ES-I3 (cell line): ENCODE results near the gene R3HDM1.

ENCODE experiments used
- H3K36me3 ChIP-seq: 2 replicates; pipeline ENCODE4 v1.6.1; 2013; ENCODE audit warnings: mild to moderate bottlenecking, low read length, control low read depth, moderate library complexity; ENCODE audit not compliant: insufficient read depth
- H3K4me1 ChIP-seq: 2 replicates; pipeline ENCODE4 v1.6.1; 2013; ENCODE audit warnings: mild to moderate bottlenecking, control low read depth, low read length; ENCODE audit not compliant: insufficient read depth
- H3K9ac ChIP-seq: 2 replicates; pipeline ENCODE4 v1.6.1; 2013; ENCODE audit warnings: low read depth, mild to moderate bottlenecking, low read length, moderate library complexity
- H3K9me3 ChIP-seq: 2 replicates; pipeline ENCODE4 v1.6.1; 2013; ENCODE audit warnings: mild to moderate bottlenecking, low read length, moderate library complexity; ENCODE audit not compliant: control insufficient read depth, insufficient read depth

The R3HDM1 gene

DNA sequence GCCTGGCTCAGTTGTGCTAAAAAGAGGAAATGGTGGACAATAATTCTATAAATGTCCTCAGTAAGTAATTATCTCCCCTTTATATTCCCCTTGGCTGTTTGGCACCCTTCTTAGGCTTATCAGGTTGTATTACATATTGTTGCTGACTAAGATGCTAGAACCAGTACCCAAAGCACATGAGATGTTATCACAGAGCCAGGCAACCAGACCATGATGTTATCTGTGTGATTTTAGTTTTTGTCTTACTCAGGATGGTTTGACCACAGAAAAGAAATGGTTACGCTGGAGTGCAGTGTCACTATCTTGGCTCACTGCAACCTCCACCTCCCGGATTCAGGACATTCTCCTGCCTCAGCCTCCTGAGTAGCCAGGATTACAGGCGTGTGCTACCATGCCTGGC is 15.2 kb downstream of the R3HDM1 start:
- Histone ChIP-seq H3K4me1 (no peaks in the 10 kb centered on the region), H3K9ac (no peak overlapping the region), H3K9me3 (no peaks in the 10 kb centered on the region), H3K36me3 (no peaks in the 10 kb centered on the region)

DNA sequence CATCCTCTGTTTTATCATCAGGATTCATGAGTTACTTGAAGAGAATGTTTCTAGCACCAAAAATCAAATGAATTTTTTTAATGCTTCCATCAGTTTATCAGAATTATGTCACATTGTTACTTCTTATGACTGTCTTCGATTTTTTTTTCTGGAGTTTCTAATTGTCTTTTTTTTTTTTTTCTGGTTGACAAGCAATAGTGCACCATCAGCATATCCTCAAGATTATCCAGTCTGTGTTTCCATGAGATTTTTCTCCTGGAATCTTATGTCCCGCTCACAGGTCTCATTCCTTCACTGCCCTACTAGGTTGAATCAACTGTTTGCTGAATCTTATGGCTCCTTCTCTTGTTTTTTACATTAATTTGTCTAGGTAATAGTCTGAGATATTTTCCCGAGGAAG is 16.0 kb downstream of the R3HDM1 start:
- H3K36me3 ChIP-seq, result no peaks in the 10 kb centered on the region
- H3K9me3 ChIP-seq, result no peaks in the 10 kb centered on the region
- no peaks in the 10 kb centered on the region for H3K4me1 ChIP-seq
- H3K9ac ChIP-seq, result no peak overlapping the region

DNA sequence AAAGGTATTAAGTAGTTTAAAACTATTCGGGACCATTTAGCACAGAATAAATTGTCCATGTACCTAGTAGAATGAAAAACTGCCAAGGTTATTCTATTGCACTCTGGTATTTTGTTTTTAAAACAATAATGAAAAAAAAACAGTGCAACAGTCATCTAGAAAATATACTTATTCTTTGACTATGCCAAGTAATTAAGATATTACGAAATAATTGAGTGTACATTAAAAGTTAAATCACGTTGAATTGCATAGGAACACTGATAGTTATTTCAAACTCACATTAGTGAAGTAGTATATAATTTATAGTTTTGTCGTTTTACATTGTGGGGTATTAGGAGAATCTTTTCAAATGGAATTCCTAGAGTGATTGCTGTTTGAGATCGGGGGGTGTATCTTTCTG is 20.1 kb downstream of the R3HDM1 start:
- Histone ChIP-seq H3K9ac (no peak overlapping the region), H3K36me3 (no peaks in the 10 kb centered on the region), H3K9me3 (no peaks in the 10 kb centered on the region), H3K4me1 (no peaks in the 10 kb centered on the region)

DNA sequence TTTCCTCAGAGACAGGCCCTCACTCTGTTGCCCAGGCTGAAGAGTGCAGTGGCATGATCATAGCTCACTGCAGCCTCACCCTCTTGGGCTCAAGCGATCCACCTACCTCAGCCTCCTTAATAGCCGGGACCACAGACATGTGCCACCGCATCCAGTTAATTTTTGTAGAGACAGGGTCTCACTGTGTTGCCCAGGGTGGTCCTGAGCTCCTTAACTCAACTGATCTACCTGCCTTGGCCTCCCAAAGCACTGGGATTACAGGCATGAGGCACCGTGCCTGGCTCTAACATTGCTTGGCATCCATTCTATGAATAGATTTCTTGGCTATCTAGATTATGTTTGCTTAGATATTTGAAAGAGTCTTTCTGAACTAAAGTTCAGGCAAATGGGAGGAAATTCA is 21.6 kb downstream of the R3HDM1 start:
- no peak overlapping the region for H3K9ac ChIP-seq

DNA sequence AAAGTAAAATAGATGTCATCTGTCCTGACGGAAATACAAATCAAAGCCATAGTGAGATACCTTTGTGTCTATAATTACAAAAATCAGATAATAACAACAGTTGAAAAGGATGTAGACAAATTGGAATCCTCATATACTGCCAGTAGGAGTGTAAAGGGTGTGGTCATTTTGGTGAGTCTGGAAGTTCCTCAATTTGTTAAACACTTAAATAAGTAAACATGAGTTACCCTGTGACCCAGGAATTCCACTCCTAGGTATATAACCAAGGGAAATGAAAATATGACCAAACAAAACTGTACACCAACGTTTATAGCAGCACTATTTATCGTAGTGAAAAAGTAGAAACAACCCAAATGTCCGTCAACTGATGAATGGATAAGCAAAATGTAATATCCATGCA is 24.0 kb downstream of the R3HDM1 start:
- H3K9me3 ChIP-seq, result no peaks in the 10 kb centered on the region
- H3K4me1 ChIP-seq, result no peaks in the 10 kb centered on the region
- no peak overlapping the region for H3K9ac ChIP-seq
- no peaks in the 10 kb centered on the region for H3K36me3 ChIP-seq

More for the DNA sequence above, 21.6 kb downstream of the R3HDM1 start:
- no peaks in the 10 kb centered on the region for H3K36me3 ChIP-seq
- H3K9me3 ChIP-seq, result no peaks in the 10 kb centered on the region
- no peaks in the 10 kb centered on the region for H3K4me1 ChIP-seq

DNA sequence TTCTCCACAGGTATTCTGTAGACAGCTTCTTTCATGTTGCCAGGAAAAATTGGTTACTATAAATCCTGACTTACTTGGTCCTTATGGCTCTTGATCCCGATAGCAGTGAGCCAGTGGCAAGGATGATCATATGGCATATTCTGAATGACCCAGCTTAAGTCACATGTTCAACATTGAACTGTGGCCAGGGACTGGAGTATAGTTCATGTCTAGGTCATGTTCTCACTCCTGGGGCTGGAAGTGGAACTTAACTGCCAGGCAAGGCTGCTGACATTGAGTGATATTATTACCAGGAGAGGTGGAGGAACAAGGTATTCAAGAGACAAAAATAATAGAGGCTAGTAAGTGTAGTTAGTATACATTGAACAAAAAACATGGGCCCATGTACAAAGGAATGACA is 26.2 kb downstream of the R3HDM1 start:
- Histone ChIP-seq H3K36me3 (no peaks in the 10 kb centered on the region), H3K4me1 (no peaks in the 10 kb centered on the region), H3K9me3 (no peaks in the 10 kb centered on the region), H3K9ac (no peak overlapping the region)

DNA sequence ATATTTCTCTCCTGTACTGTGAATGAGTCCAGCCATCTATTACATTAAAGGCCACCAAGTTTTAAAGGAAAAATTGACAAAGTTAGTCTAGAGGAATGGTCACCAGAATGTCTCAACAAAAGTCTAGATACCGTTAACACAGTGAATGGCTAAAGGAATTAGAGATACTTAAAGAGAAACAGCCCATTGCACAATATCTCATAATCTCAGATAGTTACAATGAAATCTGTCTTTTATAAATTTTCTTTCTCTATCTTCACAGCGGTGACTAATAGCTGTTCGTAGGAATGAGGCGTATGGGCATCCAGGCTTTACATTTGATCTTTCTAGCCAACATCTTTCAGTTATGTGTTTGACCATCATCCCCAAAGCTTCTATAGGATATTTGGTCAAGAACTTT is 30.6 kb downstream of the R3HDM1 start:
- no peaks in the 10 kb centered on the region for H3K36me3 ChIP-seq
- H3K9ac ChIP-seq, result no peak overlapping the region
- no peaks in the 10 kb centered on the region for H3K9me3 ChIP-seq
- no peaks in the 10 kb centered on the region for H3K4me1 ChIP-seq

DNA sequence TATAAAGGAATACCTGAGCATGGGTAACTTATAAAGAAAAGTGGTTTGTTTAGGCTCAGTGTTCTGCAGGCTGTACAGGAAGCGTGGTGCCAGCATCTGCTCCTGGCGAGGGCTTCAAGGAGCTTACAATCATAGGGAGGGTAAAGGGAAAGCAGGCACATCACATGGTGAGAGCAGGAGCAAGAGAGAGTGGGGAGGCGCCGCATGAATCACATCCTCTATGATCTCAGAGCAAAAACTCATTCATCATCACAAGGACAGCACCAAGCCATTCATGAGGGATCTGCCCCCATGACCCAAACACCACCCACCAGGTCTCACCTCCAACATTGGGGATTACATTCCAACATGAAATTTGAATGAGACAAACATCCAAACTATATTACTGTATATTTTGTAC is 32.5 kb downstream of the R3HDM1 start:
- H3K9ac ChIP-seq, result no peak overlapping the region
- H3K4me1 ChIP-seq, result no peaks in the 10 kb centered on the region
- H3K36me3 ChIP-seq, result no peaks in the 10 kb centered on the region
- H3K9me3 ChIP-seq, result no peaks in the 10 kb centered on the region

DNA sequence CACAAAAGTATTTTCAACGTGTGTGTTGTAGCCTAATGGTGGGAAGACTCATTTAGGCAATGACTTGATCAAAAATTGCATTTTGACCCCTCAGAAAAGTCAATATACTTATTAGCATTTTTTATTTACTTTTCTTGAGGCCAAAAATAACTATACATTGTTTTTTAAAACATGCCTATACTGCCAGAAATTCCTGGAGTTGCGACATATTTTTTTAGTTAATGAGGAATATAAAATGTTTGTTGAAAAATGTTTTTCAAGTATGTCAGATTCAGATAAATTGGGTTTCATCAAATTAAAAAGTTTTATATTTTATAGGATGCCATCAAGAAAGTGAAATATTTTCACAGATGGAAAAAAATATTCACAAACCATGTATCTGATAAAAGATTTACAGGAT is 39.6 kb downstream of the R3HDM1 start:
- Histone ChIP-seq H3K36me3 (no peaks in the 10 kb centered on the region), H3K4me1 (no peaks in the 10 kb centered on the region), H3K9me3 (no peaks in the 10 kb centered on the region), H3K9ac (no peak overlapping the region)

DNA sequence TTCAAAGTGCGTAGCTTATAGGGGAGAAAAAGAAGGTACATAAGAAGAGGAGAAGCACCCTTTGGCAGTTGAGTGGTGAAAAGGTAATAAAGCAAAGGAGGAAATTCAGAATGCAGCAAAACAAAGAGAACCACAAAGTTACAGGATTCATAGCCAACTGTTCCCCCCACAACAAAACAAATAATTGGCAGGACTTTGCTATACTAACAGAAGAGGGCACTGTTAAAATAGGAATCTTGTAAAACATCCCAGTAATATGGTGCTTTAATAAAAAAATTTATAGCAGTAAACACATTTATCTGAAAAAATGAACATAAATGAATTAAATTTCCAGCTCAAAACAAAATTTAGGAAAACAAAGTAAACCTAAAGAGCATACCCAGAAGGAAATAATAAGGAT is 42.3 kb downstream of the R3HDM1 start:
- Histone ChIP-seq H3K9ac (no peak overlapping the region), H3K36me3 (no peaks in the 10 kb centered on the region), H3K9me3 (no peaks in the 10 kb centered on the region), H3K4me1 (no peaks in the 10 kb centered on the region)

DNA sequence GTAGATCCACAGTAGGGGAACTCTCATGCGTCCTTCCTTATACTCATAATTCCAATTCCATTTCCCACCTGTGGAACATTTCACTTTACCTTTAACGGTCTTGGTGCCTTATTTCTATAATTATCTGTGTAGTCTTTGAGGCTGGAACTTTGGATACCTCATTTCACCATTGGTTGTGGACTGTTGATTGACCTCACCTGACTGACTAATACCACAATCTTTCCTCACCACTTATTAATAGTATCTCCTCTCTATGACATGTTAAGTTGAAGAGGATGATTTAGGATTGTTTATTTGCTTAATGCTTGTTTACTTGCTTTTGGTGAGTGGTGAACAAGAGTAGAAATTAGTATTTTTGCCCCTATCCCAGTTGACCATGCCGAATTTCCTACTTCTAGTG is 50.0 kb downstream of the R3HDM1 start:
- Histone ChIP-seq H3K9me3 (no peaks in the 10 kb centered on the region), H3K4me1 (peaks cover 11% of the 10 kb centered on the region; the same call in 1 of the 2 replicates), H3K9ac (no peak overlapping the region), H3K36me3 (no peaks in the 10 kb centered on the region)

DNA sequence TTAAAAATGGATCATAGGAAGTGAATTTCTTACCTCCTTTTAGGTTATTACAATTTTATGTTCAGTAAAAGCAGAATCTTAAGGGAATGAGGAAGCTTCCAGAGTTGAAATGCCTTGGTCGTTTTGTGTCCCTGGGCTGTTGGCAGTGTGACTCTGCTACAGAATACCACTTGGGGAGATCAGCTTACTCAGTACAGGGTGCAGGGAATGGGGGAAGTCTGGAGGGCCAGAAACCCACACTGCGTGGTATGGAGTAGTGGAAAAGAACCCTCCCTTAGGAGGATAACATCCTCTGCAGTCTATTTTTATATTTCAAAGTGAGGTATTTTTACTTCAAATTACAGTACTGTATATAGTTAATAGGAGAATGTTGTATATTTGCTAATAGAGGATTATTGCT is 51.1 kb downstream of the R3HDM1 start:
- no peak overlapping the region for H3K9ac ChIP-seq

DNA sequence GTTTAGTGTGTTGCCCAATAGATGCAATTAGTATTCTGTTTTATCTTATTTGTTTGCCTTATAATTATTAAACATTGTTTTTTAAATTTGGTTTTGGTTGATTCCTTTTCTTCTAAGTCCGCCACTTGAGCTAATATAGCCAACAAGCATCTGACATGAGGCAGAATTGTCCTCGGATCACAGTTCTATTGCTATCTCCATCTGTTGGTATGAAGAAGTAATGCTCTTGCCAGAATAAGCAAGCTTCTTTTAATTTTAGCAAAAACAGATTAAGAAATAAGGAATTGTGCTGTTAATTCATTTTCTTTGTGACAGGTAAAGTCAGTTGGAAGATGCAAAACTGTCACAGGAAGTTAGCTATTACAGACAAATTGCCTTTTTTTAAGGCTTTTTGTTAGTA is 54.3 kb downstream of the R3HDM1 start:
- Histone ChIP-seq H3K4me1 (peaks cover 16% of the 10 kb centered on the region; the same call in 1 of the 2 replicates), H3K36me3 (no peaks in the 10 kb centered on the region), H3K9ac (no peak overlapping the region), H3K9me3 (no peaks in the 10 kb centered on the region)

More for the DNA sequence above, 51.1 kb downstream of the R3HDM1 start:
- no peaks in the 10 kb centered on the region for H3K9me3 ChIP-seq
- no peaks in the 10 kb centered on the region for H3K36me3 ChIP-seq
- H3K4me1 ChIP-seq, result peaks cover 13% of the 10 kb centered on the region; the same call in 1 of the 2 replicates

DNA sequence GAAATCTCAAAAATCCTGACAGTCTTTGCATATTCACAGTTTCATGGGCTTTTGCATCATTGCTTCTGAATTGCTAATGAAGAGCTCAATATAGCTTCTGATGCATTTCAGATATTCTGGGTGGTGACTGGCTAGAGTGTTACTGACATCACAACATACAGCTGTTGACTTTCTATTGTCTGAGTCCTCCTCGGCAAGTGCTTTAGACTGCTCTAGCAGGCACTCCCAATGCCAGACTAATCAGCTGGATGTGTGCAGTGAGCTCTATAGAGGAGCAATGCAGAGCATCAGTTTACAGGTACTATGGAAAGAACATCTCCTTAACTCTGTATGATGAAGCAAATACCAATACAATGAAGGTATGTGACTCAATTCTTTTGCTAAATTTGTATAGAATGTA is 54.9 kb downstream of the R3HDM1 start:
- Histone ChIP-seq H3K36me3 (no peaks in the 10 kb centered on the region), H3K4me1 (peaks cover 16% of the 10 kb centered on the region; the same call in 1 of the 2 replicates), H3K9ac (no peak overlapping the region), H3K9me3 (peaks cover 3% of the 10 kb centered on the region; the same call in 1 of the 2 replicates)

DNA sequence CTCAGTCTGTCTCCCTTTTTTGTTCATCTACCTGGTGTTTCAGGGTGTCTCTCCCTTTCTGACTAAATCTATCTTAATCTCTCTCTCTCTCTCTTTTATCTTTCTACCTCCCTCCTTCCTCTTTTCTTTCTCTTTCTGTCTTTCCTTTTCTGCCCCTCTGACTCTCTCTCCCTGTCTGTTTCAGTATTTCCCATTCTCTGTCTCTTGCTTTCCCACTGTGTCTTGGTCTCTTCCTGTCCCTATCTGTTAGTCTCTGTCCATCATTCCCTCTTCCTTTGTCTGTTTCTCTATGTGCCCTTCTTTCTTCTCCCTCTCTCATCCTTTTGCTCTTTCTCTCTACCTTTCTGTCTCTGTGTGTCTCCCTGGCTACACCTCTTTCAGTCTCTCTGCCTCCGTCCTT is 56.7 kb downstream of the R3HDM1 start:
- peaks cover 16% of the 10 kb centered on the region; the same call in 1 of the 2 replicates for H3K4me1 ChIP-seq
- peaks cover 3% of the 10 kb centered on the region; the same call in 1 of the 2 replicates for H3K36me3 ChIP-seq
- peaks cover 12% of the 10 kb centered on the region for H3K9me3 ChIP-seq
- no peak overlapping the region for H3K9ac ChIP-seq
